Prostate gland (tissue), 1 donor: Measurements from ENCODE around the gene PIRT.

Experiments used
- POLR2A ChIP-seq: fragments of 450-650 bp; IDR thresholded peaks from one replicate; pipeline ENCODE4 v1.6.1; 2016; ENCODE audit warnings: antibody characterized with exemption, mild to moderate bottlenecking
- POLR2AphosphoS5 ChIP-seq: sonication (generic); formaldehyde crosslinking; IDR thresholded peaks from one replicate; pipeline ENCODE4 v1.6.1; 2017; ENCODE audit warnings: antibody characterized with exemption

GRCh38 chr17:10859051-10859450 is 21.2 kb upstream of the PIRT start:
- no peak for TF ChIP-seq POLR2AphosphoS5
- TF ChIP-seq POLR2A: no peak
